Measurements from ENCODE around the gene EPHB1.

Gene EPHB1

DNA sequence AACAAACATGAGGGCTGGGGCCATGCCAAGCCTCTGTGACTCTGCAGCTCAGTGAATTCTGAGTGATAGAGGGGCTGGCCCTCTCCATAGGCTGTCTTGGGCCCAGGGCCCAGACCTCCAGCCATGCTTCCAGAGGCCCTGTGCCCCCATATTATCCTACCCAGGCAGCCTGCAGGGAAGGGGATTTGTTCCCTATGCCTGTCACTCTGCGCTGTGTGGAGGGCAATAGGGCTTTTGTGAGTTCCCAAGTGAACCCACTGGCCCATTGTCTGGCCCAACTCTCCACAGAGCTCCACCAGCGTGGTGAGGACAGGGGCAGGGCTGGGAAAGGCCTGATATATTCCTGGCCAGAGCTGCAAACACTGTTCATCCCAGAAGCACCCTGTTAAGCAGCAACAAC lies 113.2 kb downstream of the EPHB1 start:
- no peaks in the 10 kb centered on the region for H3K9me3 Mint-ChIP-seq
- no peak overlapping the region for H3K27ac Mint-ChIP-seq
- H3K4me1 Mint-ChIP-seq = peaks cover 29% of the 10 kb centered on the region
- TF ChIP-seq, protein P1, sequence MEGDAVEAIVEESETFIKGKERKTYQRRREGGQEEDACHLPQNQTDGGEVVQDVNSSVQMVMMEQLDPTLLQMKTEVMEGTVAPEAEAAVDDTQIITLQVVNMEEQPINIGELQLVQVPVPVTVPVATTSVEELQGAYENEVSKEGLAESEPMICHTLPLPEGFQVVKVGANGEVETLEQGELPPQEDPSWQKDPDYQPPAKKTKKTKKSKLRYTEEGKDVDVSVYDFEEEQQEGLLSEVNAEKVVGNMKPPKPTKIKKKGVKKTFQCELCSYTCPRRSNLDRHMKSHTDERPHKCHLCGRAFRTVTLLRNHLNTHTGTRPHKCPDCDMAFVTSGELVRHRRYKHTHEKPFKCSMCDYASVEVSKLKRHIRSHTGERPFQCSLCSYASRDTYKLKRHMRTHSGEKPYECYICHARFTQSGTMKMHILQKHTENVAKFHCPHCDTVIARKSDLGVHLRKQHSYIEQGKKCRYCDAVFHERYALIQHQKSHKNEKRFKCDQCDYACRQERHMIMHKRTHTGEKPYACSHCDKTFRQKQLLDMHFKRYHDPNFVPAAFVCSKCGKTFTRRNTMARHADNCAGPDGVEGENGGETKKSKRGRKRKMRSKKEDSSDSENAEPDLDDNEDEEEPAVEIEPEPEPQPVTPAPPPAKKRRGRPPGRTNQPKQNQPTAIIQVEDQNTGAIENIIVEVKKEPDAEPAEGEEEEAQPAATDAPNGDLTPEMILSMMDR (IDR thresholded peaks at IDR 0.05; ENCODE audit: unreplicated experiment in 3 of 3) = no peak
- no peaks in the 10 kb centered on the region for H3K27me3 Mint-ChIP-seq (ENCODE audit: low read depth)
- no peak overlapping the region for H3K4me3 Mint-ChIP-seq
- no peaks in the 10 kb centered on the region for H3K36me3 Mint-ChIP-seq (ENCODE audit: low read depth)

DNA sequence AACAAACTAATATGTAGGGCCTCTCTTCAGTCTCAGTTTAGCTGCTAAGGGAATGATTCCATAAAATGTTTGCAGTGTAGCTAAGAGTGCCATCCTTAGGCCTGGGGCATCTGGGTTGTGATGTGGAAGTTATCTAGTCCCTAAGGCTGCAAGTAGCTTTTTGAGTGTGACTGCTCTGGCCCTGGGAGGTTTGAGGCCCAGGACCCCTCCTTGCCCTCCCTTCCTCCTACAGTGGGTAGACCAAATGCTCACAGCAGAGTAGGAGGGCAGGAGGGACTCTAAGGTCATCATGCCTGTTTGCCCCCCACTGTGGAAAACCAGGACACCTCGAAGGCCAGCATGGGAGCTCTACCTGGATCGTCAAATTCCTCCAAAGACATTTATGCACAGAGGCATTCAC lies 115.0 kb downstream of the EPHB1 start:
- Mint-ChIP-seq H3K27me3 (ENCODE audit: low read depth) (no peaks in the 10 kb centered on the region), H3K9me3 (no peaks in the 10 kb centered on the region), H3K4me1 (peaks cover 13% of the 10 kb centered on the region), H3K4me3 (no peak overlapping the region), H3K36me3 (ENCODE audit: low read depth) (no peaks in the 10 kb centered on the region), H3K27ac (no peak overlapping the region)
- TF ChIP-seq, protein P1 (IDR thresholded peaks at IDR 0.05; ENCODE audit: unreplicated experiment in 3 of 3) = no peak

DNA sequence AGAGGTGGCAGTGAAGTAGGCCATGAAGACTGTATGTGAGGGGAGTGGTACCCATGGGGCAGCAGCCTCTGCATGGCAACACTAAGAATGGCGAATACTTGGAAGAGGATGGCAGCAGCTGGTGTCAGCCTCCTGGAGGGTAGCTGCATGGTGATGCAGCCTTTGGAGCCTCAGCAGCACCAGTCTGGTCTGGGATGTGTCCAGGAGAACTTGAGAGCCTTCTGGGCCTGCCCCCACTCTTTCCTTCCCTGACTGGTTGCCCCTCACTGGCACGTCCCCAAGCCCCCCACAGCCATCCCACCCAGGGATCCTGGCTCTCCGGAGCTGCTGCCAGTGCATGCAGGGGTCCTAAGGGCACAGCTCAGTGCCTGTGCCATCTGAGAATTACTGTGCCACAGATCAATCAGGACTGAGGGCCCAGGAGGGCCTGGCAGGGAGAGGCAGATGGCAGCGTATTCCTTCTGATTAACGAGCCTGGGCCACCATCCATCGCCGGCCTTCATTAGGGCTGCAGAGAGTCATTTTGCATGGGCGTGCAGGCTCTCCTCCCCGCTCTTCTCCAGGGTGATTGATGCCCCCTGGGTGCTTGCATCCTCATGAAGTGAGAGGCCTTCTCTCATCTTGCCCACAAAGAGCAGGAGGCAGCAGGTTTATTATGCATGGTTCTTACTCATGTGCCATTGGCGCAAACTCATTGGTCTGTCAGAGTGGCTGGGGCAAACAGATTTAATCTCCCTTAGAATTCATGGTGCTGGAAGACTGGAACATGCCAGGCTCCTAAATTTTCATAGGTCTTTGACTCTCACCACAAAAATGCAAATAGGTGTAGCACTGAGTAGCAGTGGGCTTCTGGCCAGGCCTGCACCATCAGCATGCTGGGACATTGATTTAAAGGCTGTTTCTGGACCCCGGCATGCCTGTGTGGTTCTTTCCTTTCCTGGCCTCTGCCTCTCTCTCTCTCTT lies 116.8 kb downstream of the EPHB1 start:
- H3K27me3 Mint-ChIP-seq (ENCODE audit: low read depth) = no peaks in the 10 kb centered on the region
- no peaks in the 10 kb centered on the region for H3K9me3 Mint-ChIP-seq
- no peak overlapping the region for H3K4me3 Mint-ChIP-seq
- H3K4me1 Mint-ChIP-seq = peaks cover 4% of the 10 kb centered on the region
- H3K36me3 Mint-ChIP-seq (ENCODE audit: low read depth) = no peaks in the 10 kb centered on the region
- no peak overlapping the region for H3K27ac Mint-ChIP-seq
- TF ChIP-seq, protein P1 (IDR thresholded peaks at IDR 0.05; ENCODE audit: unreplicated experiment in 3 of 3) = no peak

DNA sequence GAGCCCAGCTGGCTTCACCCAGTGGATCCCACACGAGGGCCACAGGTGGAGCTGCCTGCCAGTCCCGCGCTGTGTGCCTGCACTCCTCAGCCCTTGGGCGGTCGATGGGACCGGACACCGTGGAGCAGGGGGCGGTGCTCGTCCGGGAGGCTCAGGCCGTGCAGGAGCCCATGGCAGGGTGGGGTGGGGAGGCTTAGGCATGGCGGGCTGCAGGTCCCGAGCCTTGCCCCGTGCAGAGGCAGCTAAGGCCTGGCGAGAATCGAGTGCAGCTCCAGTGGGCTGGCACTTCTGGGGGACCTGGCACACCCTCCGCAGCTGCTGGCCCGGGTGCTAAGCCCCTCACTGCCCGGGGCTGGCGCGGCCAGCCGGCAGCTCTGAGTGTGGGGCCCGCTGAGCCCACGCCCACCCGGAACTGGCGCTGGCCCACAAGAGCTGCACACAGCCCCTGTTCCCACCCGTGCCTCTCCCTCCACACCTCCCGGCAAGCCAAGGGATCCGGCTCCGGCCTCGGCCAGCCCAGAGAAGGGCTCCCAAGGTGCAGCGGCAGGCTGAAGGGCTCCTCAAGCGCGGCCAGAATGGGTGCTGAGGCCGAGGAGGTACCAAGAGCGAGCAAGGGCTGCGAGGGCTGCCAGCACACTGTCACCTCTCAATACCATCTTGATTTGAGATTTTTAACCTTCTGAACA lies 121.4 kb downstream of the EPHB1 start:
- no peak overlapping the region for H3K4me3 Mint-ChIP-seq
- TF ChIP-seq, protein P1 (IDR thresholded peaks at IDR 0.05; ENCODE audit: unreplicated experiment in 3 of 3) = no peak
- no peaks in the 10 kb centered on the region for H3K9me3 Mint-ChIP-seq
- H3K27me3 Mint-ChIP-seq (ENCODE audit: low read depth) = peaks cover 8% of the 10 kb centered on the region
- no peaks in the 10 kb centered on the region for H3K4me1 Mint-ChIP-seq
- no peak overlapping the region for H3K27ac Mint-ChIP-seq
- no peaks in the 10 kb centered on the region for H3K36me3 Mint-ChIP-seq (ENCODE audit: low read depth)

DNA sequence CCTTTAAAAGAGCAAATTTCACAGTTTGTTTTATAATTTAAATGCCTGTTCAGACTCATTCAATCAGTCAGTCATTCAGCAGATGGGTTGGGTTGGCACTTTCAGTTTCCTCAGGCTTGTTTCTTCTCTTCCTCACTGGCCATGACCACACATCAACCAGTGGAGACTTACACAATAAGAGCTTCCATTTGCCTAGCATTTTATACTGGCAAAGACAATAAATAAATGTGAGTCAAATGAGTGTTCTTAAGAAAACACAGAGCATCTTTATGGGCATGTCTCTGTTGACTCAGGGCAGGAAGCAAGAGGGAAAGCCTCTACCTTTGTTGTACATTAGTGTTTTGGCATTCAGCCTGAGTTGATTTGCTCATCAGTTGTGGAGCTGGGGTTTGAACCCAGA lies 122.6 kb downstream of the EPHB1 start:
- Mint-ChIP-seq H3K4me3 (no peak overlapping the region), H3K36me3 (ENCODE audit: low read depth) (no peaks in the 10 kb centered on the region), H3K4me1 (peaks cover under 1% of the 10 kb centered on the region), H3K27ac (no peak overlapping the region), H3K9me3 (no peaks in the 10 kb centered on the region), H3K27me3 (ENCODE audit: low read depth) (peaks cover 8% of the 10 kb centered on the region)
- TF ChIP-seq, protein P1 (IDR thresholded peaks at IDR 0.05; ENCODE audit: unreplicated experiment in 3 of 3) = no peak
